ENCODE data around the gene GPR156. TPM values are rescaled to one million over a fixed set of nuclear protein-coding genes. Genes with fewer than 3 reads are reported as not detected.

The GPR156 gene
- total and polyA plus RNA-seq, 2 donors (not counting 3 experiments of a cell fraction or from before 2014, with no cell fraction given), result 0.14 to 0.27 TPM

- H4K20me1 ChIP-seq (replicated peaks; ENCODE audit: control insufficient read depth, extremely low read depth, insufficient read depth, low read length), result no peaks in the 10 kb centered on the region
- TF ChIP-seq POLR2AphosphoS5 (IDR thresholded peaks at IDR 0.05; ENCODE audit: insufficient read depth, low read depth, low read length) (no peak), JUN (IDR thresholded peaks at IDR 0.05; ENCODE audit: borderline replicate concordance, insufficient read depth, insufficient read length, low read depth) (no peak), MYC (IDR thresholded peaks at IDR 0.05; ENCODE audit: low read depth, low read length) (no peak), GATA2 (IDR thresholded peaks at IDR 0.05; ENCODE audit: insufficient read depth, insufficient read length, low read depth, low read length) (no peak), POLR2A (IDR thresholded peaks at IDR 0.05; ENCODE audit: low read depth, low read length) (no peak), EZH2 (IDR thresholded peaks at IDR 0.05; ENCODE audit: borderline replicate concordance, low read depth, low read length, severe bottlenecking) (no peak), FOS (IDR thresholded peaks at IDR 0.05; ENCODE audit: borderline replicate concordance, insufficient read depth, low read length) (no peak), CTCF (IDR thresholded peaks at IDR 0.05; ENCODE audit: extremely low read depth in 1 of 2, insufficient read depth in 1 of 2, low read depth in 1 of 2, low read length in 2 of 2) (no peak)
- TF ChIP-seq, protein P1, sequence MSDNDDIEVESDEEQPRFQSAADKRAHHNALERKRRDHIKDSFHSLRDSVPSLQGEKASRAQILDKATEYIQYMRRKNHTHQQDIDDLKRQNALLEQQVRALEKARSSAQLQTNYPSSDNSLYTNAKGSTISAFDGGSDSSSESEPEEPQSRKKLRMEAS (IDR thresholded peaks at IDR 0.05; ENCODE audit: insufficient read depth, insufficient read length), result no peak
- H3K4me3 ChIP-seq (replicated peaks in 1 of 3; ENCODE audit: insufficient read depth in 1 of 3, low read depth in 1 of 3, low read length in 3 of 3), result no peak overlapping the region
- H3K27ac ChIP-seq (ENCODE audit: insufficient read depth, low read depth, low read length), result no peak overlapping the region
- intact Hi-C loops (cut with micrococcal nuclease) (no loop called here), dilution Hi-C loops (cut with MboI; ENCODE audit: extremely low pct_ligation_motif_present, low sequenced_read_pairs) (no loop called here)
- no peaks in the 10 kb centered on the region for H3K79me2 ChIP-seq (ENCODE audit: control insufficient read depth, insufficient read depth, low read length)
- no peak overlapping the region for H3K4me2 ChIP-seq (ENCODE audit: insufficient read depth, low read length)
- ChIA-PET POLR2A (no interaction called here), CTCF (interaction anchor here (0.8 kb wide), 1 partner anchor 9 kb away, joined by 3 read pairs; no protein-coding TSS in a partner anchor)
- H3K36me3 ChIP-seq (ENCODE audit: control insufficient read depth in 2 of 2, extremely low read depth in 1 of 2, insufficient read depth in 2 of 2, low read length in 2 of 2), result no peaks in the 10 kb centered on the region
- no peak overlapping the region for H2AFZ ChIP-seq (ENCODE audit: low read depth, low read length)
- H3K9ac ChIP-seq (replicated peaks; ENCODE audit: extremely low read depth, insufficient read depth, low read length), result no peak overlapping the region
- H3K4me1 ChIP-seq (ENCODE audit: control insufficient read depth, extremely low read depth, insufficient read depth, low read length), result no peaks in the 10 kb centered on the region
- H3K27me3 ChIP-seq (ENCODE audit: control insufficient read depth in 2 of 2, insufficient read depth in 2 of 2, low read length in 2 of 2), result no peaks in the 10 kb centered on the region
- H3K9me1 ChIP-seq (replicated peaks; ENCODE audit: control insufficient read depth, extremely low read depth, insufficient read depth, low read length), result no peaks in the 10 kb centered on the region
- H3K9me3 ChIP-seq (replicated peaks; ENCODE audit: control insufficient read depth, insufficient read depth, low read length), result no peaks in the 10 kb centered on the region
- FAIRE-seq (no peak), DNase-seq (ENCODE audit: low read depth, low spot score) (no peak)
- no TSS peak for BruUV-seq (replicated peaks)
Measured at GRCh38 chr3:120170223-120170622, 114.8 kb downstream of the GPR156 start.

Data from endothelial cell of umbilical vein (primary cell).